Activated CD4-positive, alpha-beta memory T cell treated with anti-CD3 and anti-CD28 coated beads, Interleukin-2, amount 10 ng/mL, durations not matched to agents 7 days and 5 days (primary cell): Measurements from ENCODE around the gene APBA1. TPM values are rescaled to one million over a fixed set of nuclear protein-coding genes. Genes with fewer than 3 reads are reported as not detected.
"Not testable (repeated sequence)": the region's sequence is repeated elsewhere in the genome, so short reads cannot be mapped to it uniquely, and the experiment has no call there.

Source experiments
- CTCF ChIA-PET: fragments of 350-600 bp; sonication (Branson Sonifier 250); formaldehyde crosslinking; loops from one replicate; lab custom pipeline; 2021; ENCODE audit warnings: antibody characterized with exemption, inconsistent platforms; lab: Charles Lee
- POLR2A ChIA-PET: fragments of 350-600 bp; sonication (Branson Sonifier 250); formaldehyde crosslinking; loops from one replicate; lab custom pipeline; 2021; ENCODE audit warnings: antibody characterized with exemption; lab: Charles Lee
- DNase-seq: peaks from one replicate; pipeline ENCODE4 v3.0.0-alpha.2; 2020
- H3K27ac Mint-ChIP-seq: one replicate; pipeline ENCODE4 v1.8.0; 2021; ENCODE audit warnings: mild to moderate bottlenecking, mixed read lengths
- H3K27me3 Mint-ChIP-seq: one replicate; pipeline ENCODE4 v1.8.0; 2021; ENCODE audit warnings: mixed read lengths
- H3K36me3 Mint-ChIP-seq: one replicate; pipeline ENCODE4 v1.8.0; 2021; ENCODE audit warnings: low read depth, mixed read lengths
- H3K4me1 Mint-ChIP-seq: one replicate; pipeline ENCODE4 v1.8.0; 2021; ENCODE audit warnings: mixed read lengths
- H3K4me3 Mint-ChIP-seq: one replicate; pipeline ENCODE4 v1.8.0; 2021; ENCODE audit warnings: mild to moderate bottlenecking, mixed read lengths
- H3K9me3 Mint-ChIP-seq: one replicate; pipeline ENCODE4 v1.8.0; 2021; ENCODE audit warnings: mixed read lengths
- total RNA-seq, 2 experiments: library from RNA; stranded (reverse); gene quantifications; one replicate each; pipeline ENCODE4 v1.2.3, GENCODE V29; 2021

APBA1 gene
- total RNA-seq, 2 experiments from 2014 or later: 6.2 to 7.8 TPM

- Mint-ChIP-seq H3K9me3 (no peaks in the 10 kb centered on the region), H3K27ac (no peak overlapping the region), H3K4me3 (no peak overlapping the region), H3K4me1 (no peaks in the 10 kb centered on the region), H3K36me3 (no peaks in the 10 kb centered on the region), H3K27me3 (no peaks in the 10 kb centered on the region)
- CTCF ChIA-PET: no interaction called here
- DNase-seq: no peak
- POLR2A ChIA-PET: no interaction called here
These were observed 229.7 kb downstream of the APBA1 start for GRCh38 chr9:69442486-69442885.

- H3K36me3 Mint-ChIP-seq, DNase-seq, H3K27me3 Mint-ChIP-seq, CTCF ChIA-PET, POLR2A ChIA-PET, H3K4me3 Mint-ChIP-seq, H3K27ac Mint-ChIP-seq, H3K9me3 Mint-ChIP-seq, H3K4me1 Mint-ChIP-seq: not testable (repeated sequence)
These were observed 231.8 kb downstream of the APBA1 start for GRCh38 chr9:69440254-69440955.

GRCh38 chr9:69439654-69440053 is 232.5 kb downstream of the APBA1 start:
- POLR2A ChIA-PET, H3K27ac Mint-ChIP-seq, H3K36me3 Mint-ChIP-seq, DNase-seq, H3K27me3 Mint-ChIP-seq, H3K9me3 Mint-ChIP-seq, H3K4me1 Mint-ChIP-seq, H3K4me3 Mint-ChIP-seq: not testable (repeated sequence)
- CTCF ChIA-PET: interaction anchor here (0.9 kb wide), 1 partner anchor 17 kb away, joined by 3 read pairs; no protein-coding TSS in a partner anchor

- ChIA-PET POLR2A (no interaction called here), CTCF (no interaction called here)
- Mint-ChIP-seq H3K27me3 (no peaks in the 10 kb centered on the region), H3K4me3 (no peak overlapping the region), H3K4me1 (no peaks in the 10 kb centered on the region), H3K27ac (no peak overlapping the region), H3K9me3 (no peaks in the 10 kb centered on the region), H3K36me3 (no peaks in the 10 kb centered on the region)
- DNase-seq: no peak
These were observed 238.2 kb downstream of the APBA1 start for GRCh38 chr9:69433968-69434367.

GRCh38 chr9:69433392-69433791 is 238.8 kb downstream of the APBA1 start:
- H3K9me3 Mint-ChIP-seq: no peaks in the 10 kb centered on the region
- no peaks in the 10 kb centered on the region for H3K36me3 Mint-ChIP-seq
- POLR2A ChIA-PET: no interaction called here
- CTCF ChIA-PET: no interaction called here
- H3K27ac Mint-ChIP-seq: no peak overlapping the region
- H3K4me3 Mint-ChIP-seq: no peak overlapping the region
- DNase-seq: no peak
- H3K27me3 Mint-ChIP-seq: no peaks in the 10 kb centered on the region
- H3K4me1 Mint-ChIP-seq: no peaks in the 10 kb centered on the region

- DNase-seq: no peak
These were observed 239.5 kb downstream of the APBA1 start for GRCh38 chr9:69432623-69433022.

GRCh38 chr9:69431777-69432176 is 240.4 kb downstream of the APBA1 start:
- Mint-ChIP-seq H3K36me3 (no peaks in the 10 kb centered on the region), H3K9me3 (no peaks in the 10 kb centered on the region), H3K27ac (no peak overlapping the region), H3K27me3 (no peaks in the 10 kb centered on the region), H3K4me1 (no peaks in the 10 kb centered on the region), H3K4me3 (no peak overlapping the region)
- POLR2A ChIA-PET: no interaction called here
- DNase-seq: no peak
- CTCF ChIA-PET: interaction anchor here (0.9 kb wide), 1 partner anchor 10 kb away, joined by 3 read pairs; no protein-coding TSS in a partner anchor

More at GRCh38 chr9:69432623-69433022, 239.5 kb downstream of the APBA1 start:
- no peaks in the 10 kb centered on the region for H3K4me1 Mint-ChIP-seq
- H3K4me3 Mint-ChIP-seq: no peak overlapping the region
- H3K27me3 Mint-ChIP-seq: no peaks in the 10 kb centered on the region
- no peaks in the 10 kb centered on the region for H3K36me3 Mint-ChIP-seq
- ChIA-PET POLR2A (no interaction called here), CTCF (interaction anchor here (0.9 kb wide), 1 partner anchor 11 kb away, joined by 3 read pairs; no protein-coding TSS in a partner anchor)
- H3K9me3 Mint-ChIP-seq: no peaks in the 10 kb centered on the region
- H3K27ac Mint-ChIP-seq: no peak overlapping the region

- no peaks in the 10 kb centered on the region for H3K4me1 Mint-ChIP-seq
- H3K9me3 Mint-ChIP-seq: no peaks in the 10 kb centered on the region
- H3K4me3 Mint-ChIP-seq: no peak overlapping the region
- POLR2A ChIA-PET: no interaction called here
- CTCF ChIA-PET: no interaction called here
- DNase-seq: no peak
- H3K27ac Mint-ChIP-seq: no peak overlapping the region
- H3K36me3 Mint-ChIP-seq: no peaks in the 10 kb centered on the region
- no peaks in the 10 kb centered on the region for H3K27me3 Mint-ChIP-seq
These were observed 241.0 kb downstream of the APBA1 start for GRCh38 chr9:69431203-69431602.

- Mint-ChIP-seq H3K4me3 (no peak overlapping the region), H3K36me3 (no peaks in the 10 kb centered on the region), H3K9me3 (no peaks in the 10 kb centered on the region), H3K4me1 (no peaks in the 10 kb centered on the region), H3K27me3 (no peaks in the 10 kb centered on the region), H3K27ac (no peak overlapping the region)
- ChIA-PET POLR2A (no interaction called here), CTCF (no interaction called here)
- DNase-seq: no peak
These were observed 242.0 kb downstream of the APBA1 start for GRCh38 chr9:69430206-69430605.

GRCh38 chr9:69429281-69429680 is 242.9 kb downstream of the APBA1 start:
- CTCF ChIA-PET: no interaction called here
- POLR2A ChIA-PET: no interaction called here
- Mint-ChIP-seq H3K36me3 (no peaks in the 10 kb centered on the region), H3K4me3 (no peak overlapping the region), H3K9me3 (no peaks in the 10 kb centered on the region), H3K27ac (no peak overlapping the region), H3K4me1 (no peaks in the 10 kb centered on the region), H3K27me3 (no peaks in the 10 kb centered on the region)
- DNase-seq: no peak

- POLR2A ChIA-PET: no interaction called here
- CTCF ChIA-PET: no interaction called here
- Mint-ChIP-seq H3K9me3 (no peaks in the 10 kb centered on the region), H3K27me3 (no peaks in the 10 kb centered on the region), H3K27ac (no peak overlapping the region), H3K36me3 (no peaks in the 10 kb centered on the region), H3K4me1 (no peaks in the 10 kb centered on the region), H3K4me3 (no peak overlapping the region)
- DNase-seq: no peak
These were observed 244.0 kb downstream of the APBA1 start for GRCh38 chr9:69428017-69428785.

- no peak overlapping the region for H3K4me3 Mint-ChIP-seq
- no peak for DNase-seq
- POLR2A ChIA-PET: no interaction called here
- H3K9me3 Mint-ChIP-seq: no peaks in the 10 kb centered on the region
- H3K36me3 Mint-ChIP-seq: no peaks in the 10 kb centered on the region
- H3K4me1 Mint-ChIP-seq: no peaks in the 10 kb centered on the region
- no peak overlapping the region for H3K27ac Mint-ChIP-seq
- no peaks in the 10 kb centered on the region for H3K27me3 Mint-ChIP-seq
- CTCF ChIA-PET: no interaction called here
These were observed 244.9 kb downstream of the APBA1 start for GRCh38 chr9:69427286-69427685.

- ChIA-PET POLR2A (no interaction called here), CTCF (interaction anchor here (0.7 kb wide), 1 partner anchor 25 kb away, joined by 3 read pairs; no protein-coding TSS in a partner anchor)
- Mint-ChIP-seq H3K4me3 (no peak overlapping the region), H3K27ac (no peak overlapping the region), H3K9me3 (no peaks in the 10 kb centered on the region), H3K4me1 (no peaks in the 10 kb centered on the region), H3K36me3 (no peaks in the 10 kb centered on the region), H3K27me3 (no peaks in the 10 kb centered on the region)
- no peak for DNase-seq
These were observed 246.9 kb downstream of the APBA1 start for GRCh38 chr9:69425136-69425801.
